ENCODE measurements around the gene CENPS. TPM values are rescaled to one million over a fixed set of nuclear protein-coding genes. Genes with fewer than 3 reads are reported as not detected.
"Not testable (repeated sequence)": the region's sequence is repeated elsewhere in the genome, so short reads cannot be mapped to it uniquely, and the experiment has no call there.

CENPS gene
- total RNA-seq, 1 experiment from 2014 or later: 14.5 TPM

GRCh38 chr1:10450836-10451235, 20.6 kb downstream of the CENPS start:
- no peak for DNase-seq (ENCODE audit: low read depth)

DNA sequence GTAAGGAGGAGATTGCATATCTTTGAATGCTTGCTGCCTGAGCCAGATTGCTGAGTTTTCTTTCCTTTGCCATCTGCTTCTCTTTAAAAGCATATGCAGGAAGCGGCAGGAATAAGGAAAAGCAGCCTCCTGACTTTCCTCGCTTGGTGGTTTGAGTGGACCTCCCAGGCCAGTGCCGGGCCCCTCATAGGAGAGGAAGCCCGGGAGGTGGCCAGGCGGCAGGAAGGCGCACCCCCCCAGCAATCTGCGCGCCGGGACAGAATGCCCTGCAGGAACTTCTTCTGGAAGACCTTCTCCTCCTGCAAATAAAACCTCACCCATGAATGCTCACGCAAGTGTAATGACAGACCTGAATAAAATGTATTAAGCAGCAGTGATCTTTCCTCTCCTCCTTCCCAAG, 21.1 kb downstream of the CENPS start:
- no peak for DNase-seq (ENCODE audit: low read depth)

GRCh38 chr1:10456048-10456447, 25.8 kb downstream of the CENPS start:
- no peak for DNase-seq (ENCODE audit: low read depth)

DNA sequence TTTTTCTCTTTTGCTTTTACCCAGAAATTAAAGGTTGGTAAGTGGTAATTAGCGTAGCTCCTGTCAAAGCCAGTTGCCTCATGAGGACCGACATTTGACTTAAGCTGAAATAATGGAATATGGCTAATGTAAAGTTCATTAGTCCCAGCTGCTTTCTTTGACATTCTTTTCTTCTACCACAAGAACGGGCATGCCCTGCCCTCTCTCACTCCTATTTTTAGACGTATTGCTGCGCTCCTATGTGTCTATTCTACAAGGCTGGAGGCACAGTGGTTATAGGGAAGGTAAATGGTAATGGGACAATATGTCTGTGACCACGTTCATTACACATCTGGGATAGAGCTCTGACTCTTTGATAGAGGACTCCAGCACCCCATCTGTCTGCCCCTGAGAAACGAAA, 26.4 kb downstream of the CENPS start:
- peak; percentile 15 for DNase-seq (ENCODE audit: low read depth)

GRCh38 chr1:10457462-10457861, 27.2 kb downstream of the CENPS start:
- not testable (repeated sequence) for DNase-seq (ENCODE audit: low read depth)

DNA sequence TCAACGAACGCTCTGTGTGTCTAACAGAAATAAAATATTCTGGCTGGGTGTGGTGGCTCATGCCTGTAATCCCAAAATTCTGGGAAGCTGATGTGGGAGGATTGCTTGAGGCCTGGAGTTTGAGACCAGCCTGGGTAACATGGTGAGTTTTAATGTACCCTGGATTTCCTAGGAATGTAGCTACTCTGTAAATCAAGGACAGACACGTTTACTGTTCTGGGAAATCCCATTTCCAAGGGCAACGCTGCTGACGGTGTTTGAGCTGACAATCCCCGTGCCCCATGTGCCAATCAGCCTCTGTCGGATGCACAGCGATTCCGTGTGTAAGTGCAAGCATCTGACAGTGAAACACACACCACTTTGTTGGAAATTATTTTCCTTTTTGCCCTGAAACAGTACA, 27.6 kb downstream of the CENPS start:
- DNase-seq (ENCODE audit: low read depth): no peak

GRCh38 chr1:10459184-10459583, 29.0 kb downstream of the CENPS start:
- peak; percentile 74 for DNase-seq (ENCODE audit: low read depth)

DNA sequence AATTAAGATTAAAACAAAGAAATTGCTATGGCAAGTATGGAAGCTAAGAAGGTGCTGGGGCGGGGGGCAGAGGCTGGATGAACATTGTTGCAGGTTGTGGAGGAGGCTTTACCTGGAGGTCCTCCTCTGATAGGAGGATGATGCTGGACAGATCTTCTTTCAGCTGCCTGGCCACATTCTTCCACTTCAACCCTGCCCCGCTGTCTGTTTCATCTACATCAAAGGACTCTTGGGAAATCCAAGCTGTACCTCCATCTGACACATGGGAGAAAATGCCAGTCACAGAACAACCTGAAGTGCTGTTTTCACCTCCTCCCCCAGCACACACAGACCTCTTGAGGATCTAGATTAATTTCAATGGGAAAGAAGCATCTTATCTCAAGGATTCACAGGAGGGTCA, 36.8 kb downstream of the CENPS start:
- no peak for DNase-seq (ENCODE audit: low read depth)

DNA sequence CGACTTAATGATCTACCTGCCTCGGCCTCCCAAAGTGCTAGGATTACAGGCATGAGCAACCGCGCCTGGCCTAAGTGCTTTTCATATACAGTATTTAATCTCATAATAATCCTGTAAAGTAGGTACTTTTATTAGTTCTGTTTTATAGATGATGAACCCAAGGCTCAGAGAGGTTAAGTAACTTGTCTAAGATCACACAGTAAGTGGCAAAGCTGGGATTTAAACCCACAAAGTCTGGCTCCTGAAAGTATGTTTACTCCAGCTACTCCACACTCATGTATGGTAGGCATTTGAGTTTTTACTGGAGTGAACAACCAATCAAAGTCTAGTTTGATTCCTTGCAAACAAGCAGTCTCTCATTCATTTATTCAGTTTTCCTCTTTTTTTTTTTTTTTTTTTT, 39.8 kb downstream of the CENPS start:
- no peak for DNase-seq (ENCODE audit: low read depth)

GRCh38 chr1:10471411-10472219, 41.4 kb downstream of the CENPS start:
- DNase-seq (ENCODE audit: low read depth): peak; percentile 28

GRCh38 chr1:10472220-10473144, 42.2 kb downstream of the CENPS start, which contains the start of gene DFFA:
Gene DFFA (minus strand): TSS chr1:10472529. CDS start chr1:10472458, 71 bp downstream.
- DNase-seq (ENCODE audit: low read depth): peak; percentile 95

GRCh38 chr1:10473145-10473765, 43.0 kb downstream of the CENPS start:
- no peak for DNase-seq (ENCODE audit: low read depth)

GRCh38 chr1:10474309-10474612, 44.0 kb downstream of the CENPS start:
- not testable (repeated sequence) for DNase-seq (ENCODE audit: low read depth)

DNA sequence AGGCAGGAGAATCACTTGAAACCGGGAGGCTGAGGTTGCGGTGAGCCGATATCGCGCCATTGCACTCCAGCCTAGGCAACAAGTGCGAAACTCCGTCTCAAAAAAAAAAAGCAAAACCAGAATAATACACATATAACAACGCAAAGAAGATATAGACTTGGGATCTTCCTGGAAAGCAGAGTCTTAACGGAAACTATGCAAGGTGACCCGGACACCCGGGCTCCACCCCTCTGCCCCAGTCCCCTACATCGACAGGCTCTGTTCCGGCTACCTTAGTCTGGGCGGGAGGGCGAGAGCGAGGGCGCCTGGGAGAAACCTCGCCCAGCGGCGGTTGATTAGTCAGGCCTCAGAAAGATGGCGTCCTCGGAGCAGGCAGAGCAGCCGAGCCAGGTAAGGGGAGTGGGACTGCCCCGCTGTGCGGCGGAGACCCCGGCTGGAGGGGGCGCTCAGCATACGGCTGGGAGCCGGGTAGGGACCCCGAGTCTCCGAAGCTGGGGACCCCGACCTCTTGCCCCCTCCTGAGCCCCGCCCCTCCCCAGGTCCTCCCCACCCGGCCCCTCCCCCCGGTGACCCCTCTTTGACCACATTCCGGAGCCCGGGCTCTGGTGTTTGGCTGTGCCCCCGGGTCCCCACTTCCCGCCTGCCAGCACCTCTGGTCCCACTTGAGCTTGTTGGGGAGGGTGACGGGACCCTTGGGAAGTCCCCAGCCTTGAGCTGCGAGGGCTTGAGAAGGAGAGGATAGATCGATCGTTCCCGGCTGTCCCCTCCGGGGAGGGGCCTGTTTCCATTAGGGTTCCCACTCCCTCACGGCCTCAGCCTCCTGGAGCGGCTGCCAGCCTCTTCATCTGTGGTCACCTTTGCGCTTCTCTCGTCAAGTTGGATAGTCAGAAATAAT, 44.6 kb downstream of the CENPS start, which contains the start of gene PEX14:
Gene PEX14, plus strand, starts transcription at position 338 of the 895 bp plus-strand sequence. Its CDS starts 17 bp downstream, at position 355.
- DNase-seq (ENCODE audit: low read depth): peak; percentile 82

GRCh38 chr1:10475510-10475909, 45.3 kb downstream of the CENPS start:
- no peak for DNase-seq (ENCODE audit: low read depth)

DNA sequence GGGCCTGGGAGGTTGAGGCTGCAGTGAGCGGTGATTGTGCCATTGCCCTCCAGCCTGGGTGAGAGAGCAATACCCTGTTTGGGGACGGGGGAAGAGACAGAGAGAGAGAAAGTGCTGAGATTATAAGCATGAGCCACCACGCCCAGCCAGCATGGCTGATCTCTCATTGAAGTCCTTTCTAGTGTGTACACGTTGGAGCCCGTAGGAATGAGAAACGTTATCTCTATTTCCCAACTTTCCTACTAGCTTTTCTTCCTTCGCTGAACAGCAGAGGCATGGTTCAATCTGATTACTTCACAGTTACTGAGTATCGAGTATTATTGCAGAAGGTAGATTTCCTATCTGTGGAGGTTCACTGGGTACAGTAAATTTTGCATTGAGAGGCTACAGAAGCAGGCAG, 49.1 kb downstream of the CENPS start:
- no peak for DNase-seq (ENCODE audit: low read depth)

GRCh38 chr1:10480614-10481013, 50.4 kb downstream of the CENPS start:
- no peak for DNase-seq (ENCODE audit: low read depth)

DNA sequence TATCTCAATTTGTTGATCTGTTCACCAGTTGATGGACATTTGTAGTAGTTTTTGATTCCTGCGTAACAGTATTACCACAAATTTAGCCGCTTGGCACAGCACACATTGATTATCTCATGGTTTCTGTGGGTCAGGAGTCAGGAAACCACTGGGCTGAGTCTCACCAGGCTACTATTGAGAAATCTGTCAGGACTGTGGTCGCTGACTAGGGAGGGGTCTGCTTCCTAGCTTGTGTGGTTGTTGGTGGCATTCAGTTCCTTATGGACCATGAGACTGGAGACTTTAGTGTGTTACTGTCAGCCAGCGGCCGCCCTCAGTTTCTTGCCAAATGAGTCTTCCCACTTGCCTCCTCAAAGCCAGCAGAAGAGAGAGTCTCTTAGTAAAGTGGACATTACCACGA, 54.3 kb downstream of the CENPS start:
- DNase-seq (ENCODE audit: low read depth): no peak

DNA sequence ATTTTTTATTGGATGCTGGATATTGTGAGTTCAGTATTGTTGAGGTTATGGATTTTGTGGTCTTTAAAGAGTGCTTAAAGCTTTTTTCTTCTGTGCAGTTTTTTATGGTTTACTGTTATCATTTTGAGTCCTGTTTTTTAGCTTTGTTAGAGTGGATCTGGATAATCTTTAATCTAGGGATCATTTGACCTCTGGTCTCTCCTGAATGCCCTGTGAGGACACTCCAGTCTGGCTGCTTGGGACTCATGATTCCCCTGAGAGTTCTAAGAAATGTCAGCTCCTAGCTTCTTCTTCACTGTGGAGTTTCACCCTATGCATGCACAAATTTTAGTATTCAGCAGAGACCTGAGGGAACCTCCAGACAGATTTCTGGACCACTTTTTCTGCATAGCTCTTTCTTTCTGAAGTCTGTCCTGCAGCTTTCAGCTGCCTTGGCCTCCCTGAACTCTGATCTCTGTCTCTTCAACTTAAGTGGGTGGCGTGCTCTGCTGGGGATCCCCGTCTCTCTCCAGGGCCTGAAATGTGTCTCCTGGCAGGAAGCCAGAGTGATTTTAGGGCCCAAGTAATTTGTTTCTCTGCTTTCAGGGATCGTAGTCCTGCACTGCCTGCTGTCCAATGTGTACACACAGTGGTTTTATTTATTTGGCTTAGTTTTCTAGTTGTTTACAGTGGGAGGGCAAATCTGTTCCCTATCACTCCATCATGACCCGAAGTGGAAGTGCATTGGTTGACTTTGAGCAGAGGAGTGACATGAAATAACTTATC, 59.2 kb downstream of the CENPS start:
- no peak for DNase-seq (ENCODE audit: low read depth)

DNA sequence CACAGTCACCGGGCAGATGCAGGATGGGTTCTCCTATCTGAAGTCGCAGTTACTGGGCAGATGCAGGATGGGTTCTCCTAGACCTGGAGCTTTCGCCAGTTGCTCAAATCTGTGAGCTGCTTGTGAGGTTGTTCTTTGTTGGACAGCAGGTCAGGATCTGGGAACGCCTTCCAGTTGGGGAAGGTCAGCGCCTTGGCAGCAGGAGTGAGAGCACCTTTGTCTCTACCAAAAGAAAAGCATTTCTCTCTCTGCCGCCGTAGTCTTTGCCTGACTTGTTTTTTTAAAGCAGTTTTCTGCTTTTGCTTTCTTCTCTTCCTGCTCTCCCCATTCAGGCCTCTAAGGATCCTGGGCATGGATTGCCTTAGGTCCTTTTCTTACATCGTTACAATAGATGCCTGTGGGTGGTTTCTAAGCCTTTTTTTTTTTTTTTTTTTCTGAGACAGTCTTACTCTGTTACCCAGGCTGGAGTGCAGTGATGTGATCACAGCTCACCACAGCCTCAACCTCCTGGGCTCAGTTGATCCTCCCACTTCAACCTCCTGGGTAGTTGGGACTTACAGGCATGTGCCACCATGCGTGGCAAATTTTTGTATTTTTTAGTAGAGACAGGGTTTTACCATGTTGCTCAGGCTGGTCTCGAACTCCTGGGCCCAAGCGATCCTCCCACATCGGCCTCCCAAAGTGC, 60.2 kb downstream of the CENPS start:
- DNase-seq (ENCODE audit: low read depth): no peak

All from LHCN-M2 (cell line).